ENCODE measurements around the gene TEX44.

- TF ChIP-seq, protein P1, sequence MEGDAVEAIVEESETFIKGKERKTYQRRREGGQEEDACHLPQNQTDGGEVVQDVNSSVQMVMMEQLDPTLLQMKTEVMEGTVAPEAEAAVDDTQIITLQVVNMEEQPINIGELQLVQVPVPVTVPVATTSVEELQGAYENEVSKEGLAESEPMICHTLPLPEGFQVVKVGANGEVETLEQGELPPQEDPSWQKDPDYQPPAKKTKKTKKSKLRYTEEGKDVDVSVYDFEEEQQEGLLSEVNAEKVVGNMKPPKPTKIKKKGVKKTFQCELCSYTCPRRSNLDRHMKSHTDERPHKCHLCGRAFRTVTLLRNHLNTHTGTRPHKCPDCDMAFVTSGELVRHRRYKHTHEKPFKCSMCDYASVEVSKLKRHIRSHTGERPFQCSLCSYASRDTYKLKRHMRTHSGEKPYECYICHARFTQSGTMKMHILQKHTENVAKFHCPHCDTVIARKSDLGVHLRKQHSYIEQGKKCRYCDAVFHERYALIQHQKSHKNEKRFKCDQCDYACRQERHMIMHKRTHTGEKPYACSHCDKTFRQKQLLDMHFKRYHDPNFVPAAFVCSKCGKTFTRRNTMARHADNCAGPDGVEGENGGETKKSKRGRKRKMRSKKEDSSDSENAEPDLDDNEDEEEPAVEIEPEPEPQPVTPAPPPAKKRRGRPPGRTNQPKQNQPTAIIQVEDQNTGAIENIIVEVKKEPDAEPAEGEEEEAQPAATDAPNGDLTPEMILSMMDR (IDR thresholded peaks at IDR 0.05; ENCODE audit: low read depth, low read length, poor library complexity, severe bottlenecking): no peak
- no peak for TF ChIP-seq EZH2phosphoT487 (IDR thresholded peaks at IDR 0.05; ENCODE audit: borderline replicate concordance, low read length)
Measured at GRCh38 chr2:231590614-231591013, 2.0 kb upstream of the TEX44 start.
